SK-N-SH treated with all-trans-retinoic acid at 6 μM for 48 hours (cell line): ENCODE measurements around the gene CEP192.

ENCODE experiments used
- ZC3H10 ChIP-seq: fragments of 250-450 bp; sonication (Bioruptor Pico); IDR thresholded peaks from 2 replicates; pipeline ENCODE4 v1.5.1; 2021; ENCODE audit warnings: mild to moderate bottlenecking, moderate library complexity
- TF ChIP-seq, protein P1 (sequence below): fragments of 250-450 bp; sonication (Bioruptor Pico); IDR thresholded peaks from 2 replicates; pipeline ENCODE4 v1.8.0; 2020; ENCODE audit warnings: mild to moderate bottlenecking, moderate library complexity, borderline replicate concordance

DNA sequence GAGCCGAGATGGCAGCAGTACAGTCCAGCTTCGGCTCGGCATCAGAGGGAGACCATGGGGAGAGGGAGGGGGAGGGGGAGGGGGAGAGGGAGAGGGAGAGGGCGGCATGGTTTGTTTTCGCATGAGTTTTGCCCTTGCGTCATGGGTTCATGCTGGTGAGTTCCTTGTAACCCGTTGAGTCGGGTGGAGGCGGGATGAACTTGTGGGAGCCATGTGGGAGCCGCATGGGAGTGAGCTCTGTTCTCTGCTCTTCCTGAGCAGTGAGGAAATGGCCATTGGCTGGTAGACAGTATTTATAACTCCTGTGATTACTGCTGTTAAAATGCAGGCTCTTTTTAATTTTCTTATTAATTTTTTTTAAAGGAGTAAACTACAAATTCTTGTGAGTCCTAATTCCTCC lies 108.0 kb downstream of the CEP192 start:
- TF ChIP-seq ZC3H10: no peak
- TF ChIP-seq, protein P1, sequence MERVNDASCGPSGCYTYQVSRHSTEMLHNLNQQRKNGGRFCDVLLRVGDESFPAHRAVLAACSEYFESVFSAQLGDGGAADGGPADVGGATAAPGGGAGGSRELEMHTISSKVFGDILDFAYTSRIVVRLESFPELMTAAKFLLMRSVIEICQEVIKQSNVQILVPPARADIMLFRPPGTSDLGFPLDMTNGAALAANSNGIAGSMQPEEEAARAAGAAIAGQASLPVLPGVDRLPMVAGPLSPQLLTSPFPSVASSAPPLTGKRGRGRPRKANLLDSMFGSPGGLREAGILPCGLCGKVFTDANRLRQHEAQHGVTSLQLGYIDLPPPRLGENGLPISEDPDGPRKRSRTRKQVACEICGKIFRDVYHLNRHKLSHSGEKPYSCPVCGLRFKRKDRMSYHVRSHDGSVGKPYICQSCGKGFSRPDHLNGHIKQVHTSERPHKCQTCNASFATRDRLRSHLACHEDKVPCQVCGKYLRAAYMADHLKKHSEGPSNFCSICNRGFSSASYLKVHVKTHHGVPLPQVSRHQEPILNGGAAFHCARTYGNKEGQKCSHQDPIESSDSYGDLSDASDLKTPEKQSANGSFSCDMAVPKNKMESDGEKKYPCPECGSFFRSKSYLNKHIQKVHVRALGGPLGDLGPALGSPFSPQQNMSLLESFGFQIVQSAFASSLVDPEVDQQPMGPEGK: no peak
